ENCODE results near the gene DYRK4. TPM values are rescaled to one million over a fixed set of nuclear protein-coding genes. Genes with fewer than 3 reads are reported as not detected.

DYRK4 gene
- polyA plus RNA-seq, 1 donor (not counting 4 experiments of a cell fraction or from before 2014, with no cell fraction given), result 64.6 TPM

DNA sequence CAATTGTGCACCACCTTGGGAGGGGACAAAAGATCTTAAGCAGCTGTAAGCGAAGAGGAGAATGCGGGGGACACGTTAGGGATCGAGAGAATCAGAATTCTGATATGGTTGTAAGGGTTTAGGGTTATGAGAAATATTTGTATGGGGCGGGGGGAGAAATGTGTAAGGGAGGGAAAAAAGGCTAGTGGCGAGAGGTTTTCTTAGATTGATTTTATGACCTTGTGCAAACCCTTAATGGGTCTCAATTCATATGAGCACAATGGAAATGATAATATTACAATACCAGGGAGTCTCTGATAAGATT lies 87.3 kb downstream of the DYRK4 start:
- no peak for TF ChIP-seq EZH2 (IDR thresholded peaks at IDR 0.05; ENCODE audit: low read length)
- TF ChIP-seq, protein P1, sequence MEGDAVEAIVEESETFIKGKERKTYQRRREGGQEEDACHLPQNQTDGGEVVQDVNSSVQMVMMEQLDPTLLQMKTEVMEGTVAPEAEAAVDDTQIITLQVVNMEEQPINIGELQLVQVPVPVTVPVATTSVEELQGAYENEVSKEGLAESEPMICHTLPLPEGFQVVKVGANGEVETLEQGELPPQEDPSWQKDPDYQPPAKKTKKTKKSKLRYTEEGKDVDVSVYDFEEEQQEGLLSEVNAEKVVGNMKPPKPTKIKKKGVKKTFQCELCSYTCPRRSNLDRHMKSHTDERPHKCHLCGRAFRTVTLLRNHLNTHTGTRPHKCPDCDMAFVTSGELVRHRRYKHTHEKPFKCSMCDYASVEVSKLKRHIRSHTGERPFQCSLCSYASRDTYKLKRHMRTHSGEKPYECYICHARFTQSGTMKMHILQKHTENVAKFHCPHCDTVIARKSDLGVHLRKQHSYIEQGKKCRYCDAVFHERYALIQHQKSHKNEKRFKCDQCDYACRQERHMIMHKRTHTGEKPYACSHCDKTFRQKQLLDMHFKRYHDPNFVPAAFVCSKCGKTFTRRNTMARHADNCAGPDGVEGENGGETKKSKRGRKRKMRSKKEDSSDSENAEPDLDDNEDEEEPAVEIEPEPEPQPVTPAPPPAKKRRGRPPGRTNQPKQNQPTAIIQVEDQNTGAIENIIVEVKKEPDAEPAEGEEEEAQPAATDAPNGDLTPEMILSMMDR (optimal IDR thresholded peaks at IDR 0.05 in 1 of 3, IDR thresholded peaks at IDR 0.05 in 1 of 3, conservative IDR thresholded peaks at IDR 0.05 in 1 of 3; ENCODE audit: extremely low read depth in 1 of 3, insufficient read depth in 2 of 3, low read length in 3 of 3), result no peak
- peak overlapping the region; percentile 95 for H3K9ac ChIP-seq (ENCODE audit: control insufficient read depth, extremely low read depth, insufficient read depth, low read length)
- dilution Hi-C loops (cut with MboI; ENCODE audit: extremely low pct_ligation_motif_present, low sequenced_read_pairs), result no loop called here
- peaks cover 16% of the 10 kb centered on the region for H3K4me1 ChIP-seq (ENCODE audit: control insufficient read depth, extremely low read depth, insufficient read depth, low read length)
- peak overlapping the region; percentile 100 for H2AFZ ChIP-seq (ENCODE audit: control insufficient read depth, low read length)
- peaks cover 55% of the 10 kb centered on the region for H3K79me2 ChIP-seq (ENCODE audit: control insufficient read depth, insufficient read depth, low read length)
- peaks cover 0 to 3% of the 10 kb centered on the region in 2 experiments for H3K36me3 ChIP-seq (ENCODE audit: control insufficient read depth in 2 of 2, extremely low read depth in 1 of 2, insufficient read depth in 2 of 2, low read length in 2 of 2)
- peak overlapping the region; percentile 88 for H3K4me2 ChIP-seq (ENCODE audit: control insufficient read depth, extremely low read depth, insufficient read depth, low read depth, low read length)
- DNase-seq (ENCODE audit: low read depth, low spot score), result no peak
- no peaks in the 10 kb centered on the region for H3K9me1 ChIP-seq (ENCODE audit: control insufficient read depth, extremely low read depth, insufficient read depth, low read length)
- no peaks in the 10 kb centered on the region for H3K27me3 ChIP-seq (ENCODE audit: control insufficient read depth, extremely low read depth, insufficient read depth, low read length)
- peak overlapping the region; percentile 74 to 93 (median 92) for H3K4me3 ChIP-seq (ENCODE audit: control insufficient read depth in 2 of 3, extremely low read depth in 1 of 3, insufficient read depth in 2 of 3, low read depth in 1 of 3, low read length in 3 of 3)
- no peak for FAIRE-seq
- H3K27ac ChIP-seq (ENCODE audit: control insufficient read depth, insufficient read depth, low read length), result peak overlapping the region; percentile 98
- no peaks in the 10 kb centered on the region for H3K9me3 ChIP-seq (ENCODE audit: control insufficient read depth, low read depth, low read length)
- H4K20me1 ChIP-seq (ENCODE audit: control insufficient read depth, extremely low read depth, insufficient read depth, low read length), result no peaks in the 10 kb centered on the region

DNA sequence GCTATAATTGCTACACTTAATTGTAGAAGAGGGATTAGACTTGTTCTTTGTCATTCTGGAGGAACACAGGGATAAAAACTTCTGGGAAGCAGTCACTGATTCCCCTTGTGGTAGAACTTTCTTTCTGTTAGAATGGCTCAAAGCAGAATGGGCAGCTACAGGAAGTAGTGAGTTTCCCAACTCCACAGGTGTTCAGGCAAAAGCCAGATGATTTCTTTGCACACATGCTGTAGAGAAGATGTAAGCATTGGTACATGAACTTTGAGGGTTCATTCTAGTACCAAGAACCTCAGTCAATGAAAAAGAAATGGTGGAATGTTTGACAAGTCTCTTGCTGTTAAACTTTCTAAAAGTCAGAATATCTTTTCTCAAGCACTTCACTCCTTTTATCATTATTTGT lies 91.2 kb downstream of the DYRK4 start:
- H3K4me3 ChIP-seq (ENCODE audit: control insufficient read depth in 2 of 3, extremely low read depth in 1 of 3, insufficient read depth in 2 of 3, low read depth in 1 of 3, low read length in 3 of 3), result no peak overlapping the region
- TF ChIP-seq, protein P1 (optimal IDR thresholded peaks at IDR 0.05 in 1 of 3, IDR thresholded peaks at IDR 0.05 in 1 of 3, conservative IDR thresholded peaks at IDR 0.05 in 1 of 3; ENCODE audit: extremely low read depth in 1 of 3, insufficient read depth in 2 of 3, low read length in 3 of 3), result no peak
- TF ChIP-seq EZH2 (IDR thresholded peaks at IDR 0.05; ENCODE audit: low read length), result no peak
- dilution Hi-C loops (cut with MboI; ENCODE audit: extremely low pct_ligation_motif_present, low sequenced_read_pairs), result no loop called here
- H3K27ac ChIP-seq (ENCODE audit: control insufficient read depth, insufficient read depth, low read length), result no peak overlapping the region
- peaks cover 18 to 20% of the 10 kb centered on the region in 2 experiments for H3K36me3 ChIP-seq (ENCODE audit: control insufficient read depth in 2 of 2, extremely low read depth in 1 of 2, insufficient read depth in 2 of 2, low read length in 2 of 2)
- no peaks in the 10 kb centered on the region for H3K27me3 ChIP-seq (ENCODE audit: control insufficient read depth, extremely low read depth, insufficient read depth, low read length)
- no peak for DNase-seq (ENCODE audit: low read depth, low spot score)
- H3K4me2 ChIP-seq (ENCODE audit: control insufficient read depth, extremely low read depth, insufficient read depth, low read depth, low read length), result no peak overlapping the region
- no peak for FAIRE-seq
- H3K79me2 ChIP-seq (ENCODE audit: control insufficient read depth, insufficient read depth, low read length), result peaks cover 52% of the 10 kb centered on the region
- H3K9me1 ChIP-seq (ENCODE audit: control insufficient read depth, extremely low read depth, insufficient read depth, low read length), result no peaks in the 10 kb centered on the region
- no peak overlapping the region for H3K9ac ChIP-seq (ENCODE audit: control insufficient read depth, extremely low read depth, insufficient read depth, low read length)
- H4K20me1 ChIP-seq (ENCODE audit: control insufficient read depth, extremely low read depth, insufficient read depth, low read length), result no peaks in the 10 kb centered on the region
- H3K4me1 ChIP-seq (ENCODE audit: control insufficient read depth, extremely low read depth, insufficient read depth, low read length), result peaks cover 10% of the 10 kb centered on the region
- H2AFZ ChIP-seq (ENCODE audit: control insufficient read depth, low read length), result no peak overlapping the region
- H3K9me3 ChIP-seq (ENCODE audit: control insufficient read depth, low read depth, low read length), result no peaks in the 10 kb centered on the region
